HCT116 (cell line): Measurements from ENCODE around the gene SSTR5.

Experiments
- CTCF ChIP-seq, 3 experiments: fragments of 200-600 bp in 1 of 3; sonication (generic) in 1 of 3; IDR thresholded peaks in 2 of 3; conservative IDR thresholded peaks in 1 of 3; 2 replicates each; pipeline ENCODE4 v1.5.1; 2012 to 2017; ENCODE audit warnings: low read depth in 2 of 3, low read length in 2 of 3, antibody characterized with exemption in 1 of 3, borderline replicate concordance in 1 of 3, control low read depth in 1 of 3, mild to moderate bottlenecking in 1 of 3, mixed read lengths in 1 of 3, mixed run types in 1 of 3, moderate library complexity in 1 of 3; ENCODE audit not compliant: insufficient read depth in 1 of 3
- EGR1 ChIP-seq: IDR thresholded peaks from 2 replicates; pipeline ENCODE4 v1.6.1; 2012; ENCODE audit warnings: low read depth
- POLR2AphosphoS5 ChIP-seq: IDR thresholded peaks from 2 replicates; pipeline ENCODE4 v1.6.1; 2011; ENCODE audit warnings: mild to moderate bottlenecking, low read depth, low read length, moderate library complexity
- RAD21 ChIP-seq: IDR thresholded peaks from 2 replicates; pipeline ENCODE4 v1.6.1; 2012; ENCODE audit warnings: low read depth, mild to moderate bottlenecking
- YY1 ChIP-seq: IDR thresholded peaks from 2 replicates; pipeline ENCODE4 v1.6.1; 2011; ENCODE audit warnings: low read length, low read depth, moderate library complexity, mild to moderate bottlenecking; ENCODE audit not compliant: insufficient replicate concordance; ENCODE audit errors: extremely low read depth

- no peak for TF ChIP-seq EGR1
- peak; percentile 88 to 91 (median 89) for TF ChIP-seq CTCF (IDR thresholded peaks at IDR 0.05 in 2 of 3, conservative IDR thresholded peaks at IDR 0.05 in 1 of 3; ENCODE audit: borderline replicate concordance in 1 of 3, insufficient read depth in 1 of 3, low read depth in 2 of 3, low read length in 2 of 3)
- no peak for TF ChIP-seq YY1
- TF ChIP-seq POLR2AphosphoS5: no peak
- TF ChIP-seq RAD21: peak; percentile 98
Observed at GRCh38 chr16:1054660-1055556, 17.6 kb upstream of the SSTR5 start.
